HS-5 (cell line): ENCODE data around the gene CNTNAP2.
"Not testable (repeated sequence)": the region's sequence is repeated elsewhere in the genome, so short reads cannot be mapped to it uniquely, and the experiment has no call there.

Experiments
- DNase-seq: peaks from one replicate; pipeline ENCODE4 v3.0.0-alpha.2; 2012; ENCODE audit warnings: low read depth

Gene CNTNAP2

GRCh38 chr7:148265896-148266295 is 2149.3 kb downstream of the CNTNAP2 start:
- DNase-seq: no peak

- DNase-seq: no peak
These were observed 2150.2 kb downstream of the CNTNAP2 start for GRCh38 chr7:148266795-148267194.

- DNase-seq: no peak
These were observed 2154.0 kb downstream of the CNTNAP2 start for GRCh38 chr7:148270576-148270975.

GRCh38 chr7:148274118-148274517 is 2157.5 kb downstream of the CNTNAP2 start:
- no peak for DNase-seq

GRCh38 chr7:148275359-148275890 is 2158.8 kb downstream of the CNTNAP2 start:
- no peak for DNase-seq

GRCh38 chr7:148276314-148277041 is 2159.9 kb downstream of the CNTNAP2 start:
- no peak for DNase-seq

- DNase-seq: no peak
These were observed 2160.6 kb downstream of the CNTNAP2 start for GRCh38 chr7:148277042-148277660.

- no peak for DNase-seq
These were observed 2169.5 kb downstream of the CNTNAP2 start for GRCh38 chr7:148286150-148286549.

GRCh38 chr7:148287538-148287937 is 2170.9 kb downstream of the CNTNAP2 start:
- no peak for DNase-seq

GRCh38 chr7:148288592-148289151 is 2172.1 kb downstream of the CNTNAP2 start:
- DNase-seq: no peak

- DNase-seq: no peak
These were observed 2173.0 kb downstream of the CNTNAP2 start for GRCh38 chr7:148289630-148290029.

- DNase-seq: no peak
These were observed 2173.9 kb downstream of the CNTNAP2 start for GRCh38 chr7:148290538-148290937.

- no peak for DNase-seq
These were observed 2175.2 kb downstream of the CNTNAP2 start for GRCh38 chr7:148291799-148292198.

- DNase-seq: no peak
These were observed 2180.5 kb downstream of the CNTNAP2 start for GRCh38 chr7:148296994-148297644.

GRCh38 chr7:148298768-148299167 is 2182.2 kb downstream of the CNTNAP2 start:
- not testable (repeated sequence) for DNase-seq

GRCh38 chr7:148299350-148300276 is 2183.0 kb downstream of the CNTNAP2 start:
- no peak for DNase-seq

- DNase-seq: not testable (repeated sequence)
These were observed 2185.8 kb downstream of the CNTNAP2 start for GRCh38 chr7:148302436-148302835.

- no peak for DNase-seq
These were observed 2186.9 kb downstream of the CNTNAP2 start for GRCh38 chr7:148303295-148304082.

GRCh38 chr7:148304083-148304335 is 2187.4 kb downstream of the CNTNAP2 start:
- no peak for DNase-seq

- DNase-seq: no peak
These were observed 2187.9 kb downstream of the CNTNAP2 start for GRCh38 chr7:148304456-148304855.

GRCh38 chr7:148306759-148307158 is 2190.2 kb downstream of the CNTNAP2 start:
- no peak for DNase-seq
